Peyer's patch (tissue), 4 donors: ENCODE measurements around the gene RSRC2.
"Not testable (repeated sequence)": the region's sequence is repeated elsewhere in the genome, so short reads cannot be mapped to it uniquely, and the experiment has no call there.

ENCODE experiments used
- POLR2A ChIP-seq, 2 donors: fragments of 450-650 bp; IDR thresholded peaks; one replicate each; pipeline ENCODE4 v1.5.1; 2017; ENCODE audit warnings: antibody characterized with exemption in 2 of 2, mild to moderate bottlenecking in 2 of 2, moderate library complexity in 2 of 2
- TF ChIP-seq, protein P1 (sequence below), 6 experiments: fragments of 450-650 bp in 4 of 6; fragments of 200-600 bp in 2 of 6; sonication (generic) in 1 of 6; IDR thresholded peaks; one replicate each; pipeline ENCODE4 v1.5.1; 2017 to 2019; ENCODE audit warnings: antibody characterized with exemption in 6 of 6, mild to moderate bottlenecking in 3 of 6, moderate library complexity in 1 of 6

- TF ChIP-seq POLR2A (IDR thresholded peaks at IDR 0.05) = not testable (repeated sequence)
- TF ChIP-seq, protein P1, sequence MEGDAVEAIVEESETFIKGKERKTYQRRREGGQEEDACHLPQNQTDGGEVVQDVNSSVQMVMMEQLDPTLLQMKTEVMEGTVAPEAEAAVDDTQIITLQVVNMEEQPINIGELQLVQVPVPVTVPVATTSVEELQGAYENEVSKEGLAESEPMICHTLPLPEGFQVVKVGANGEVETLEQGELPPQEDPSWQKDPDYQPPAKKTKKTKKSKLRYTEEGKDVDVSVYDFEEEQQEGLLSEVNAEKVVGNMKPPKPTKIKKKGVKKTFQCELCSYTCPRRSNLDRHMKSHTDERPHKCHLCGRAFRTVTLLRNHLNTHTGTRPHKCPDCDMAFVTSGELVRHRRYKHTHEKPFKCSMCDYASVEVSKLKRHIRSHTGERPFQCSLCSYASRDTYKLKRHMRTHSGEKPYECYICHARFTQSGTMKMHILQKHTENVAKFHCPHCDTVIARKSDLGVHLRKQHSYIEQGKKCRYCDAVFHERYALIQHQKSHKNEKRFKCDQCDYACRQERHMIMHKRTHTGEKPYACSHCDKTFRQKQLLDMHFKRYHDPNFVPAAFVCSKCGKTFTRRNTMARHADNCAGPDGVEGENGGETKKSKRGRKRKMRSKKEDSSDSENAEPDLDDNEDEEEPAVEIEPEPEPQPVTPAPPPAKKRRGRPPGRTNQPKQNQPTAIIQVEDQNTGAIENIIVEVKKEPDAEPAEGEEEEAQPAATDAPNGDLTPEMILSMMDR (IDR thresholded peaks at IDR 0.05) = not testable (repeated sequence)
Observed at GRCh38 chr12:122566816-122567215, 40.1 kb upstream of the RSRC2 start.
